DOHH2 (cell line): ENCODE measurements around the gene EHMT1.

Experiments
- H3F3A ChIP-seq: fragments of 200-600 bp; sonication (generic), shearing (Covaris generic); 2 replicates; pipeline ENCODE4 v1.6.0; 2016; ENCODE audit warnings: antibody characterized with exemption, mild to moderate bottlenecking; ENCODE audit not compliant: control insufficient read depth, insufficient read depth
- H3K27ac ChIP-seq: fragments of 200-600 bp; sonication (generic); 2 replicates; pipeline ENCODE4 v1.5.1; 2014; ENCODE audit warnings: low read depth, mild to moderate bottlenecking, low read length, moderate library complexity
- H3K27me3 ChIP-seq: fragments of 200-600 bp; sonication (generic); 2 replicates; pipeline ENCODE4 v1.6.1; 2014; ENCODE audit warnings: mild to moderate bottlenecking, low read length, mixed read lengths; ENCODE audit not compliant: control insufficient read depth
- H3K36me3 ChIP-seq: fragments of 200-600 bp; sonication (generic); 2 replicates; pipeline ENCODE4 v1.6.1; 2014; ENCODE audit warnings: mild to moderate bottlenecking, low read length, moderate library complexity, mixed read lengths; ENCODE audit not compliant: control insufficient read depth
- H3K4me1 ChIP-seq: fragments of 200-600 bp; sonication (generic); 2 replicates; pipeline ENCODE4 v1.6.1; 2014; ENCODE audit warnings: mild to moderate bottlenecking, low read length, mixed read lengths; ENCODE audit not compliant: control insufficient read depth
- H3K4me2 ChIP-seq: fragments of 200-600 bp; sonication (generic); 2 replicates; pipeline ENCODE4 v1.6.0; 2014; ENCODE audit warnings: mild to moderate bottlenecking, low read length, moderate library complexity
- H3K4me3 ChIP-seq: fragments of 200-600 bp; sonication (generic); 2 replicates; pipeline ENCODE4 v1.5.1; 2014; ENCODE audit warnings: mild to moderate bottlenecking, low read length, mixed read lengths
- H3K79me2 ChIP-seq: fragments of 200-600 bp; sonication (generic); 2 replicates; pipeline ENCODE4 v1.6.1; 2014; ENCODE audit warnings: mild to moderate bottlenecking, low read length, mixed read lengths; ENCODE audit not compliant: control insufficient read depth
- H3K9me2 ChIP-seq: fragments of 200-600 bp; sonication (generic); replicated peaks from 2 replicates; pipeline ENCODE4 v1.6.1; 2014; ENCODE audit warnings: mild to moderate bottlenecking, low read length, mixed read lengths; ENCODE audit not compliant: control insufficient read depth
- H3K9me3 ChIP-seq: fragments of 200-600 bp; sonication (generic); 2 replicates; pipeline ENCODE4 v1.6.1; 2014; ENCODE audit warnings: antibody characterized with exemption, low read length, mixed read lengths; ENCODE audit not compliant: control insufficient read depth, insufficient read depth
- H4K20me1 ChIP-seq: fragments of 200-600 bp; sonication (generic); 2 replicates; pipeline ENCODE4 v1.6.0; 2014; ENCODE audit warnings: low read depth, mild to moderate bottlenecking, antibody characterized with exemption, low read length, moderate library complexity; ENCODE audit not compliant: control insufficient read depth, insufficient read depth
- CTCF ChIP-seq: fragments of 200-600 bp; sonication (generic); IDR thresholded peaks from one replicate; pipeline ENCODE4 v1.5.1; 2014; ENCODE audit warnings: antibody characterized with exemption, mild to moderate bottlenecking, low read depth, low read length; ENCODE audit not compliant: poor library complexity, severe bottlenecking
- EZH2phosphoT487 ChIP-seq: fragments of 200-600 bp; sonication (generic); IDR thresholded peaks from 2 replicates; pipeline ENCODE4 v1.6.1; 2017; ENCODE audit warnings: borderline replicate concordance, mild to moderate bottlenecking, antibody characterized with exemption, low read length, moderate library complexity, mixed read lengths

Gene EHMT1

DNA sequence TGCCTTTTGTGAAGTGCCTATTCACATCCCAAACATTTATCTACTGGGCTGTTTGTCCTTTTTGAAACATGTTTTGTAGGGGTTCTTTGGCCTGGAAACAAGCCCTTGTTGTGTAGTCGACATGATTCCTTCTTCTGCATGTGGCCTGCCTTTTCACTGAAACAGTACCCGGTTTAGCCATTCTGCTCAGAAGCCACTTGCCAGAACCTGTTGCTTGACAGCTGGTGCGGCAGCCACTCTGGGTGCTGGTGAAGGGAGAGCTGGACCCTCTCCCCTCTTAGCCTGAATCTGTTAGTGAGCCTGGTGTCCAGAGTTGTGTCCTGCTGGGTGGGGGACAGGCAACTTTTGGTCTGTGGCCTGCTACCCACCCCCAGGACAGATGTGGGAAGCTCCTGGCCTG is 129.9 kb downstream of the EHMT1 start:
- H3K36me3 ChIP-seq, result peaks cover 95% of the 10 kb centered on the region
- H3K9me3 ChIP-seq, result no peaks in the 10 kb centered on the region
- H3K9me2 ChIP-seq, result no peaks in the 10 kb centered on the region
- no peak overlapping the region for H3K27ac ChIP-seq
- no peak overlapping the region for H3K4me3 ChIP-seq
- peaks cover 81% of the 10 kb centered on the region for H3K79me2 ChIP-seq
- H4K20me1 ChIP-seq, result peaks cover 4% of the 10 kb centered on the region; the same call in 1 of the 2 replicates
- no peak overlapping the region for H3K4me2 ChIP-seq
- no peak for TF ChIP-seq EZH2phosphoT487
- no peak for TF ChIP-seq CTCF
- H3K27me3 ChIP-seq, result no peaks in the 10 kb centered on the region
- H3F3A ChIP-seq, result peaks cover 9% of the 10 kb centered on the region
- H3K4me1 ChIP-seq, result peaks cover 28% of the 10 kb centered on the region

GRCh38 chr9:137749511-137749910 is 130.7 kb downstream of the EHMT1 start:
- Histone ChIP-seq H3K4me2 (no peak overlapping the region), H3F3A (peaks cover 9% of the 10 kb centered on the region), H4K20me1 (peaks cover 3% of the 10 kb centered on the region; the same call in 1 of the 2 replicates), H3K27ac (no peak overlapping the region), H3K9me3 (no peaks in the 10 kb centered on the region), H3K79me2 (peaks cover 80% of the 10 kb centered on the region), H3K4me3 (no peak overlapping the region), H3K4me1 (peaks cover 20% of the 10 kb centered on the region), H3K9me2 (no peaks in the 10 kb centered on the region), H3K36me3 (peaks cover 94% of the 10 kb centered on the region), H3K27me3 (no peaks in the 10 kb centered on the region)
- TF ChIP-seq CTCF, result no peak
- TF ChIP-seq EZH2phosphoT487, result no peak

DNA sequence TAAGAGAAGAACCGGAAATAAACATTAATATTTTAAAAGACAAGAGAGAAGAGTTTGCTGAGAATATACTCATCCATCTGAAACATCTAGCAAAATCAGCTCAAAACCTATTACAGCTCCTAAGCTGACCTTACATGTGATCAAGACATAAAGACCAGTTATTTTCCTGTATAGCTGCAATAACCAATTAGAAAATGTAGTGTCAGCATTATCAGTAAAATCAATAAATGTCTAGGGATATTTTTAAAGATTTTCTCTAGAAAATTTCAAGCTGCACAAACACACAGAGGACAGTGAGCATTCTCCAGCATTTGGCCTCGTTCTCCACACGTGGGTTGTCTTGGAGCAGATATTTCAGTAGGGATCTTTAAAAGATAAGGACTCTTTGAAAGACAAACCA is 131.2 kb downstream of the EHMT1 start:
- Histone ChIP-seq H3K4me1 (peaks cover 16% of the 10 kb centered on the region), H3K79me2 (peaks cover 80% of the 10 kb centered on the region), H3K4me3 (no peak overlapping the region), H3F3A (peaks cover 4% of the 10 kb centered on the region), H3K36me3 (peaks cover 94% of the 10 kb centered on the region), H3K27ac (no peak overlapping the region), H4K20me1 (no peaks in the 10 kb centered on the region), H3K27me3 (no peaks in the 10 kb centered on the region), H3K4me2 (no peak overlapping the region), H3K9me2 (no peaks in the 10 kb centered on the region), H3K9me3 (no peaks in the 10 kb centered on the region)
- TF ChIP-seq CTCF (no peak), EZH2phosphoT487 (no peak)
